PC-3 (cell line): ENCODE data around the gene PLS3. TPM values are rescaled to one million over a fixed set of nuclear protein-coding genes. Genes with fewer than 3 reads are reported as not detected.

ENCODE experiments used
- ATAC-seq: fragments of 200-7000 bp; cut with Tn5 transposase; 2 replicates; pipeline ENCODE4 v1.9.1; 2020; ENCODE audit warnings: mild to moderate bottlenecking, moderate library complexity
- BruUV-seq: library from RNA; stranded (reverse); fragments of 400-500 nt; replicated peaks from 2 replicates; lab custom pipeline; 2021; lab: Mats Ljungman, UMichigan
- CTCF ChIA-PET: fragments of 300-600 bp; sonication (Branson Sonifier 250); formaldehyde crosslinking; loops from one replicate; lab custom pipeline; 2022; ENCODE audit warnings: antibody characterized with exemption; lab: Charles Lee
- POLR2A ChIA-PET: fragments of 300-600 bp; sonication (Branson Sonifier 250); formaldehyde crosslinking; loops from one replicate; lab custom pipeline; 2022; ENCODE audit warnings: antibody characterized with exemption; ENCODE audit not compliant: unreplicated experiment; lab: Charles Lee
- DNase-seq: peaks from one replicate; pipeline ENCODE4 v3.0.0-alpha.2; 2015
- H2AFZ ChIP-seq: fragments of 300-600 bp; sonication (generic); 2 replicates; pipeline ENCODE4 v1.6.0; 2016; ENCODE audit warnings: antibody characterized with exemption, low read length
- H3F3A ChIP-seq: fragments of 300-600 bp; sonication (generic); one replicate; pipeline ENCODE4 v1.6.0; 2017; ENCODE audit warnings: antibody characterized with exemption, low read length, control low read depth, mild to moderate bottlenecking; ENCODE audit not compliant: unreplicated experiment
- H3K27ac ChIP-seq: fragments of 300-600 bp; sonication (generic); 2 replicates; pipeline ENCODE4 v1.5.1; 2016; ENCODE audit warnings: mild to moderate bottlenecking, low read length
- H3K27me3 ChIP-seq: fragments of 300-600 bp; sonication (generic); 2 replicates; pipeline ENCODE4 v1.6.1; 2016; ENCODE audit warnings: low read length, mixed read lengths
- H3K36me3 ChIP-seq: fragments of 300-600 bp; sonication (generic); 2 replicates; pipeline ENCODE4 v1.6.1; 2016; ENCODE audit warnings: low read depth, mixed run types, low read length, mixed read lengths
- H3K4me1 ChIP-seq: fragments of 300-600 bp; sonication (generic); 2 replicates; pipeline ENCODE4 v1.5.1; 2016; ENCODE audit warnings: low read length; ENCODE audit not compliant: insufficient read depth
- H3K4me2 ChIP-seq: fragments of 300-600 bp; sonication (generic); 2 replicates; pipeline ENCODE4 v1.6.0; 2016; ENCODE audit warnings: low read length
- H3K4me3 ChIP-seq: fragments of 300-600 bp; sonication (generic); 2 replicates; pipeline ENCODE4 v1.5.1; 2016; ENCODE audit warnings: mild to moderate bottlenecking, low read length, mixed read lengths
- H3K79me2 ChIP-seq: fragments of 300-600 bp; sonication (generic); 2 replicates; pipeline ENCODE4 v1.6.1; 2017; ENCODE audit warnings: low read length, mixed read lengths
- H3K9ac ChIP-seq: fragments of 300-600 bp; sonication (generic); 2 replicates; pipeline ENCODE4 v1.6.0; 2016; ENCODE audit warnings: mild to moderate bottlenecking, low read length
- H3K9me2 ChIP-seq: fragments of 300-600 bp; sonication (generic); replicated peaks from 2 replicates; pipeline ENCODE4 v1.6.1; 2016; ENCODE audit warnings: mixed run types, low read length, mixed read lengths
- H3K9me3 ChIP-seq: fragments of 300-600 bp; sonication (generic); 2 replicates; pipeline ENCODE4 v1.6.1; 2016; ENCODE audit warnings: low read length, mixed read lengths
- H4K20me1 ChIP-seq: fragments of 300-600 bp; sonication (generic); 2 replicates; pipeline ENCODE4 v1.6.1; 2016; ENCODE audit warnings: low read length, mixed read lengths
- EZH2 ChIP-seq: fragments of 300-600 bp; sonication (generic); IDR thresholded peaks from one replicate; pipeline ENCODE4 v1.6.1; 2017; ENCODE audit warnings: antibody characterized with exemption, mild to moderate bottlenecking, low read length; ENCODE audit not compliant: unreplicated experiment
- EZH2phosphoT487 ChIP-seq: fragments of 300-600 bp; sonication (generic); IDR thresholded peaks from 2 replicates; pipeline ENCODE4 v1.6.1; 2018; ENCODE audit warnings: mild to moderate bottlenecking, antibody characterized with exemption, low read length, borderline replicate concordance
- intact Hi-C: fragments of 100-400 bp; cut with micrococcal nuclease; formaldehyde crosslinking; loops from 2 replicates; pipeline ENCODE4 v1.9.0; 2023
- total RNA-seq: library from RNA; depleted of rRNA; stranded (reverse); fragments of >200 nt; gene quantifications from 2 replicates; pipeline ENCODE4 v1.2.3, GENCODE V29; 2014
- TF ChIP-seq, protein P1 (sequence below): fragments of 300-600 bp; sonication (generic); conservative IDR thresholded peaks from 2 replicates; pipeline ENCODE4 v1.5.1; 2017; ENCODE audit warnings: antibody characterized with exemption, low read depth, mild to moderate bottlenecking, low read length

The PLS3 gene
- total RNA-seq, 1 experiment from 2014 or later: 267 TPM

DNA sequence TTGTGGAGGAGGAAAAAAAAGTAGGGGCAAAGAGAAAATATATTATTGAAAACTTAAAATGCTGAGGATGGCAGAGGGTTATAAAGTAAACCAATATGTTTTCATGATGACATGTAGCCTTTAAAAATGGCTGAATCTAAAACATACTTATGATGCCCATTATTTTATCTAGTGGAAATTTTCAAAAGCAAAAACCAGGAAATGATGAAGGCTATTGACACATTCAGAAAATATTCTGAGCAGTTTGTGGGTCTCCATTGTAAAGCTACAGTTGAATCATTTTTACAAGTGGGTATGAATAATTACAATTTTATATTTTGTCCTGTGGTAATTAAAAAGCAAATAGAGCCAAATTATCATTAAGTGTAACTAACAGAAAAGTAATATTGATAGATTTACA lies 10.7 kb downstream of the PLS3 start:
- ChIA-PET CTCF (no interaction called here), POLR2A (no interaction called here)
- H3F3A ChIP-seq: no peaks in the 10 kb centered on the region
- TF ChIP-seq EZH2phosphoT487: no peak
- no peak for TF ChIP-seq EZH2
- TF ChIP-seq, protein P1, sequence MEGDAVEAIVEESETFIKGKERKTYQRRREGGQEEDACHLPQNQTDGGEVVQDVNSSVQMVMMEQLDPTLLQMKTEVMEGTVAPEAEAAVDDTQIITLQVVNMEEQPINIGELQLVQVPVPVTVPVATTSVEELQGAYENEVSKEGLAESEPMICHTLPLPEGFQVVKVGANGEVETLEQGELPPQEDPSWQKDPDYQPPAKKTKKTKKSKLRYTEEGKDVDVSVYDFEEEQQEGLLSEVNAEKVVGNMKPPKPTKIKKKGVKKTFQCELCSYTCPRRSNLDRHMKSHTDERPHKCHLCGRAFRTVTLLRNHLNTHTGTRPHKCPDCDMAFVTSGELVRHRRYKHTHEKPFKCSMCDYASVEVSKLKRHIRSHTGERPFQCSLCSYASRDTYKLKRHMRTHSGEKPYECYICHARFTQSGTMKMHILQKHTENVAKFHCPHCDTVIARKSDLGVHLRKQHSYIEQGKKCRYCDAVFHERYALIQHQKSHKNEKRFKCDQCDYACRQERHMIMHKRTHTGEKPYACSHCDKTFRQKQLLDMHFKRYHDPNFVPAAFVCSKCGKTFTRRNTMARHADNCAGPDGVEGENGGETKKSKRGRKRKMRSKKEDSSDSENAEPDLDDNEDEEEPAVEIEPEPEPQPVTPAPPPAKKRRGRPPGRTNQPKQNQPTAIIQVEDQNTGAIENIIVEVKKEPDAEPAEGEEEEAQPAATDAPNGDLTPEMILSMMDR: no peak
- H3K9ac ChIP-seq: no peak overlapping the region
- peaks cover 40% of the 10 kb centered on the region for H3K36me3 ChIP-seq
- H3K9me2 ChIP-seq: no peaks in the 10 kb centered on the region
- no peak overlapping the region for H2AFZ ChIP-seq
- no peak overlapping the region for H3K4me3 ChIP-seq
- no peaks in the 10 kb centered on the region for H3K9me3 ChIP-seq
- no TSS peak for BruUV-seq
- intact Hi-C loops: no loop called here
- H3K27me3 ChIP-seq: no peaks in the 10 kb centered on the region
- peak; percentile 72 for ATAC-seq
- peak overlapping the region; percentile 22; the same call in 1 of the 2 replicates for H3K4me2 ChIP-seq
- DNase-seq: peak; percentile 48
- peaks cover 99% of the 10 kb centered on the region for H3K79me2 ChIP-seq
- peak overlapping the region; percentile 60 for H3K27ac ChIP-seq
- H3K4me1 ChIP-seq: peaks cover 11% of the 10 kb centered on the region
- no peaks in the 10 kb centered on the region for H4K20me1 ChIP-seq

DNA sequence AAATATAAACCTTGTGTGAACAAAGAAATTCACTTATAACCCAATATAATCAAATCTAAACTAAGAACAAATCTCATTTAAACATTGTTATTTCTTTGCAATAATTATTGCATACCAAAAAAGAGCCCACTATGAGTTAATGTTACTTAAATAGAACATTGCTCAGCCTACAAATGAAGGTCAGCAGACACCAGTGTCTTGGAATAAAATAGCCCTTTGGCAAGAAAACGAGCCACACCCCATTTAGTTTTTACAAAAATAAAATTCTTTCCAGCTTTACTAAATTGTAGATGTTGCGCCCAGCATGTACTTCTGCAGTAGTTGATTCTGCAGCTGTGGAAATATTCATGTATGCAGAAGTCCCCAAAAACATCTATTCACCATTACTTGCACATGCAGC lies 12.2 kb downstream of the PLS3 start:
- Histone ChIP-seq H3K79me2 (peaks cover 99% of the 10 kb centered on the region), H3K4me3 (no peak overlapping the region), H4K20me1 (no peaks in the 10 kb centered on the region), H3K9me2 (no peaks in the 10 kb centered on the region), H2AFZ (no peak overlapping the region), H3K36me3 (peaks cover 41% of the 10 kb centered on the region), H3K4me2 (no peak overlapping the region), H3K27me3 (no peaks in the 10 kb centered on the region), H3F3A (no peaks in the 10 kb centered on the region), H3K27ac (no peak overlapping the region), H3K9me3 (no peaks in the 10 kb centered on the region), H3K9ac (no peak overlapping the region), H3K4me1 (peaks cover 19% of the 10 kb centered on the region)
- no peak for TF ChIP-seq EZH2phosphoT487
- TF ChIP-seq, protein P1: no peak
- TF ChIP-seq EZH2: no peak
- intact Hi-C loops: no loop called here
- ATAC-seq (no peak), DNase-seq (no peak)
- BruUV-seq: no TSS peak
- POLR2A ChIA-PET: no interaction called here
- CTCF ChIA-PET: no interaction called here

DNA sequence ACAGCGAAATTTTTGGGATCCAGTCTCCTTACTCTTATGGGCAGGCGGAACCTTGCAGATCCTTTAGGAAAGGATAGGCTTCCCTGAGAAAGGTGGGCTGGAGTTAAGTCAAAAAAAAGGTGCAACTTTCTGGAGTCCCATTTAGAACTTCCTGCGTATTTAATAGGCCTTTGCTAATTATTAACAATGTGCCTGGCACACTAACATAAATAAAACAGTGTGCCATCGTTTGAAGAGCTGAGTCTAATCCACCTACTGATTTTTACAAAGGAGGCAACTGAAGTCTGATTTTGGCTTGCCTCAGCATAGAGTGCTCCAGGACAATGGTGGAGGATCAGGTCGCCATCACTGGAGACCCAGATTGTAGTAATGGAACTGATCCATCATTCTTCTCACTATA lies 15.7 kb downstream of the PLS3 start:
- Histone ChIP-seq H3K9me3 (no peaks in the 10 kb centered on the region), H2AFZ (no peak overlapping the region), H4K20me1 (no peaks in the 10 kb centered on the region), H3K36me3 (peaks cover 36% of the 10 kb centered on the region), H3K27me3 (no peaks in the 10 kb centered on the region), H3K27ac (peak overlapping the region; percentile 97; the same call in 1 of the 2 replicates), H3F3A (no peaks in the 10 kb centered on the region), H3K9me2 (no peaks in the 10 kb centered on the region), H3K4me3 (no peak overlapping the region), H3K9ac (no peak overlapping the region), H3K4me2 (no peak overlapping the region), H3K79me2 (peaks cover 96% of the 10 kb centered on the region), H3K4me1 (peaks cover 42% of the 10 kb centered on the region)
- intact Hi-C loops: no loop called here
- BruUV-seq: no TSS peak
- POLR2A ChIA-PET: no interaction called here
- ATAC-seq: no peak
- DNase-seq: no peak
- TF ChIP-seq EZH2 (no peak), EZH2phosphoT487 (no peak)
- TF ChIP-seq, protein P1: no peak
- CTCF ChIA-PET: no interaction called here
